Measurements from ENCODE around the gene TRAPPC2B.

DNA sequence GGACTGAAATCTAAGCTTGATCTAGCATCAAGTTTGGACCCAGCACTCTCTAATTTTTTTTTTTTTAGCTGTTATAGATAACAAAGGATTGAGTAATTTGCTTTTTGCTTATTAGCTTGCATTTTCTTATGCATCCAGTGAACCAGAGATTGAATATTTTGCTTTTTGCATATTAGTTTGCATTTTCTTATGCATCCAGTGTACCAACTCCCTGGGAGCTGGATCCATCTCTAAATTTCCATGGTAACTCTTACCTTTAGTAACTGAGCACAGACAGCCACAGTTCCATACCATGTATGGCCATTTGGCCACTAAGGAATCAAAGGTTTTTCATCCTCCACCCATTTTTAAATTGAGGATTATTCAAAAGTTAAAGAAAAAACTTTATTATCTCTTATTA, 17.6 kb downstream of the TRAPPC2B start:
- no peak for TF ChIP-seq CTCF (IDR thresholded peaks at IDR 0.05; ENCODE audit: poor library complexity)
- no peak for TF ChIP-seq EZH2 (IDR thresholded peaks at IDR 0.05; ENCODE audit: borderline replicate concordance)
- no peak for TF ChIP-seq EZH2phosphoT487 (IDR thresholded peaks at IDR 0.05; ENCODE audit: low read depth, severe bottlenecking, unreplicated experiment)
